Stimulated activated CD4-positive, alpha-beta T cell treated with anti-CD3 and anti-CD28 coated beads, Interleukin-1b, Interleukin-23, amount 100 ng/mL, for 4 hours (primary cell): ENCODE results near the gene ZNF19.

Source experiments
- DNase-seq, 2 donors: peaks; one replicate each; pipeline ENCODE4 v3.0.0-alpha.2; 2020; ENCODE audit warnings: low read depth in 2 of 2

ZNF19 gene

GRCh38 chr16:71442051-71442440, 47.1 kb downstream of the ZNF19 start, which contains the start of gene TLE7:
Gene TLE7 (minus strand): TSS chr16:71442054. CDS start chr16:71433324, 8,730 bp downstream.
- no peak for DNase-seq

DNA sequence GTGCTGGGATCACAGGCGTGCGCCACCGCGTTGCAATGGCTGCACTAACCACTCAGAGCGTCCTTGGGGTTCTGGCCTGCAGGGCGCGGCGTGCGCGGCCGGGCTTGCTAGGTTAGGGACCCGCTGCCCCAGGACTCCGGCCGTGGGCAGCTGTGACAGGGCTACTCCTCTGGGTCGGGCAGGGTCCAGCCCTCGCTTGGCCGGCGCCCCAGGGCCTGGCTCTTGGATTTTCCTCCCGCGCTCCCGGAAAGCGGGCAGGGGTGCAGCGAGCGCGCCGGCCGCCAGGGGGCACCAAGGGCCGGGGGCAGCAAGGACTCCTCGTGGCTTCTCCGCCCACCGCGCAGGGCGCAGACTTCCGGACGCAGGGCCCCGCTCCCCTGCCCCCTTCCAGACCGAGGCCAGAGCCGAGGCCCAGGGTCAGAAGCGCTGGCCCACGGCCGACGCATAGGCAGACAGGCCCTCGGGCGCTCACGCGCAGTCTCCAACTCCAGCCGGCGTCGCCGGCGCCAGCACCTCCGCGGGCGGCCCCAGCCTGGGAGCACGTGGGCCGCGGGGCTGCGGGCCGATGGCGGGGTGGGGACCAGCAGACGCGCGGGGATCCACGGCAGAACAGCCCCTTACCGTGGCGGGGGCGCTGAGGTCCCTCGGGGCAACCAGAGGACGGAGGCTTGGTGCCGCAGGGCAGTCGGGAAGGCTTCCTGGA, 47.6 kb downstream of the ZNF19 start:
- peak in 1 of 2 donors; percentile 24 for DNase-seq

DNA sequence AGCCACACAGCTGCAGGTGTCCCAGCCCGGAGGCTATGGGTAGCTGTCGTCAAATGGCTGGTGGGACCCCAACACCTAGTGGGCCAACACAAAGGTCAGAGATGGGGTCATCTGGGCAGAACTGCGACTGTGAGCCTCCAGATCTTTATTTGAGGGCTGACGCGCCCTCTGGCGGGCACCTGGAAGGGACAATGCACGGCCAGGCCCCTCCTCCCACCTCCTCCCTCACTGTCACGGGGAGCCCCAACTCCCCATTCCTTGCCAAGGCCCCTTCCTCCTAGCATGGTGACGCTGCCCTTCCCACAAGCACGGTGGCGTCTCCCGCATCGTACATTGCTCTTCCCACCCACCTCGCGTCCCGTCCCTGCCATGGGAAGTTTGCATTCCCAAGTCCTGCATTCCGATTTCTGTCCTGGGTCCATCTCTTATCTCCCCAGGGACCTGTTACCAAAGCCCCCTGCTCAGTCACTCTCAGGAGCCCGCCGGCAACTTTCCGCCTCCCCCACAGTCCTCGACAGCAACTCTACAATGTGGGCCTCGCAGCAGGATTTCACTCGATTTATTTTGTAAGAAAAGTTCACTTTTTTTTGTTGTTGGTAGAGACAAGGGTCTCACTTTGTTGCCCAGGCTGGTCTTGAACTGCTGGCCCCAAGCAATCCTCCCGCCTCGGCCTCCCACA, 48.3 kb downstream of the ZNF19 start:
- no peak for DNase-seq

- DNase-seq: no peak
These were observed 49.6 kb downstream of the ZNF19 start for GRCh38 chr16:71439523-71439922.

DNA sequence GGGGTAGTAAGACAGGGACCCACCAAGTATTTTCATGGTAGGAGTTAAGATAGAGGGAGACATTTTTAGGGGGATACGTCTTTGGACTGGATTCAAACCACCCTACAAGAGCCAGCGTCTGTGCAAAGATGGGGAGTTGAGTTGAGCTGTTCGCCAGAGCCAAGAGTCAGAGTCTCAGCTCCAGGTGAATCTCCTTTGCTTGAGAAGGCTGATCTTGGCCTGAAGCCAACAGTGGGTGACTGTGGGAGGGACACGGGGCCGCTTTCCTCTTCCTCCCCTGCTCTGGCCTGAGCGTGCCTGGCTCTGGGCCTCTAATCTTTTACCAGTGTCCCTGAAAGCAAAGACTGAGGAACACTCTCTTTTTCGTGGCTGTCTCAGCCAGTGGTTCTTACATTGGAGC, 52.7 kb downstream of the ZNF19 start:
- no peak for DNase-seq

- DNase-seq: no peak
These were observed 56.2 kb downstream of the ZNF19 start for GRCh38 chr16:71432906-71433305.

- DNase-seq: no peak
These were observed 57.1 kb downstream of the ZNF19 start for GRCh38 chr16:71431991-71432390.

GRCh38 chr16:71431176-71431575, 57.9 kb downstream of the ZNF19 start:
- no peak for DNase-seq

- no peak for DNase-seq
These were observed 58.4 kb downstream of the ZNF19 start for GRCh38 chr16:71430744-71431143.

- no peak for DNase-seq
These were observed 59.5 kb downstream of the ZNF19 start for GRCh38 chr16:71429581-71429980.

DNA sequence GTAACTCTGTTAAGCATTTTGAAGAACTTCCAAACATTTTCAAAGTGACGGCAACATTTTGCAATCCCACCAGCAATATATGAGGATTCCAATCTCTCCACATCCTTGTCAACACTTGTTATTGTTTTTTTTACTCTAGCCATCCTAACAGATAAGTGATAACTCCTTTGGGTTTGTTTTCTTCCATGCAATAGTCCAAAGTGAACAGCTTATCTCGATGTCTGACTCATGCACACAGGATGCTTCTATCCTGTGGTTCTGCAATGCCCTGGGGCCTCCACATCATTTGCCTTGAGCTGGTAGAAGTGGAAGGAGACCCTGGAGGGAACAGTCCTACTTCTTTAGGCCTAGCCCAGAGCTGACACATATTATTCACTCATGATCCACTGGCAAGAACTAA, 60.2 kb downstream of the ZNF19 start:
- DNase-seq: no peak

DNA sequence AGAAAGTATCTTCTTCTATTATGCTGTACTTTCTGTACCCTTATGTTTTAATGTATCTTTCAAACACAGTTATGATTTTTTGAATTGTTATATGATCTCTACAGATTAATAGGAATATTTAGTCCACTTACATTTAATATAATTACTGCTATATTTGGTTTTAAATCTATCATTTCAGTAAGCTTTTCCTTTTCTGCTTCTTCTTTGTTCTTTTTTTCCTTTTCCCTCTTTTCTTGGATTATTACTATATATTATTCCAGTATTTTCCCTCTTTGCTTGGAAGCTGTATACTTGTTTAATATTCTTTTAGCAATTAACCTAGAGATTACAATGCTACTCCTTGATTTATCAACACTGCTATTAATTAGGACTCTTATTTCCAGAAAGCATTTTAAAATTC, 60.7 kb downstream of the ZNF19 start:
- no peak for DNase-seq

DNA sequence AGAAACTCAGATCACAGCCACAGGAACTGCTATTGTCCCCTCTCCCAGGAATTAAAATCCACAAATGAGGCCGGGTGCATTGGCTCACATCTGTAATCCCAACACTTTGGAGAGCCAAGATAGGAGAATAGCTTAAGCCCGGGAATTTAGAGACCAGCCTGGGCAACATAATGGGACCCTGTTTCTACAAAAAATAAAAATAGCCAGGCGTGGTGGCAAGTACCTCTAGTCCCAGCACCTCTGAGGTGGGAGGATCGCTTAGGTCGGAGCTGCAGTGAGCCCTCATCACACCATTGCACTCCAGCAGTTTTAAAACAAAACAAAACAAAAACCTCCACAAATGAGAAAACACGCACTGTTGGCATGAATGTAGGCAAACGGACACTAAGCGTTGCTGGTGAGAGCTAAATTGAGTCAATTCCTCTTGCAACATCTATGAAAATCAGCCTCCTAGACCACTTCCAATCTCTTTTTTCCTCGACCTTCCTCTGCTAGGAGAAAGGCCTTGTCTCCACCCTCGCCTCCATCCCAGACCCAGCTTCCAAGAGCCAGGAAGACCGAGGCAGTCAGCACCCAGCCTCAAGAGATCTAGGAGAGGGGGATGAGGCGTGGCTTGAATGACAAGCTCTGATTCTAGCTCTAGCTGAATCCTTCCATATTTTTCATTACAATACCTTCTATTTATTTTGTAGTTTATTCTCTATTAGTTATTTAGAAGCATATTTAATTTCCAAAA, 62.1 kb downstream of the ZNF19 start:
- DNase-seq: no peak

- DNase-seq: peak in 1 of 2 donors; percentile 12
These were observed 62.9 kb downstream of the ZNF19 start for GRCh38 chr16:71426069-71426879.

- DNase-seq: no peak
These were observed 63.4 kb downstream of the ZNF19 start for GRCh38 chr16:71425746-71426068.

- DNase-seq: no peak
These were observed 64.5 kb downstream of the ZNF19 start for GRCh38 chr16:71424626-71425025.

- no peak for DNase-seq
These were observed 65.3 kb downstream of the ZNF19 start for GRCh38 chr16:71423865-71424264.
